SU-DHL-6 (cell line): Measurements from ENCODE around the gene COL4A1.

Experiments used
- CTCF ChIP-seq: fragments of 200-600 bp; sonication (generic); IDR thresholded peaks from one replicate; pipeline ENCODE4 v1.5.1; 2017; ENCODE audit warnings: antibody characterized with exemption, mild to moderate bottlenecking, low read length, moderate library complexity; ENCODE audit not compliant: insufficient read depth, poor library complexity, severe bottlenecking
- EZH2phosphoT487 ChIP-seq: fragments of 200-600 bp; sonication (generic), shearing (Covaris generic); conservative IDR thresholded peaks from 2 replicates; pipeline ENCODE4 v1.6.1; 2018; ENCODE audit warnings: mild to moderate bottlenecking, antibody characterized with exemption, low read length, moderate library complexity, mixed read lengths

- TF ChIP-seq CTCF (no peak), EZH2phosphoT487 (no peak)
These were observed 142.3 kb downstream of the COL4A1 start for GRCh38 chr13:110164706-110165105.
